CD4-positive, alpha-beta T cell treated with Interleukin-2 at 100 ng/mL for 4 hours (primary cell): Measurements from ENCODE around the gene NPM3.
"Not testable (repeated sequence)": the region's sequence is repeated elsewhere in the genome, so short reads cannot be mapped to it uniquely, and the experiment has no call there.

Experiments used
- DNase-seq: peaks from one replicate; pipeline ENCODE4 v3.0.0-alpha.2; 2020; ENCODE audit warnings: low spot score

The NPM3 gene

DNA sequence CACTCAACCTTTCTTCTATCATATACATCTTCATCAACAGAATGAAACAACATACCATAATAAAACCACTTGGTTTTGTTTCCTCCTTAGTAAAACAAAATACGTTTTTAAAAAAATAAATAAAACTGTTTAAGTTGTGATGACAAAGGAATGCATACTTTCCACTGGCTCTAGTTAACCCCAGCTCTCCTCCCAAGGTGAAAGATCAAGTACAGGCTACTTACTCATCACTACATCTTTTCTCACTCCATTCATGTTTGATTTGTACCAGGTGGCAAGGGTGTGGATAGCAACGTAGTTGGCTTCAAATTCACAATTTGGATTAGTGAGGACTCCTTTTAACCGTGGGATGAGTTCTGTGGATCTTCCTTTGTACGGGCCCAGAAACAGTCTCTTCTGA lies 20.3 kb upstream of the NPM3 start:
- DNase-seq: no peak

DNA sequence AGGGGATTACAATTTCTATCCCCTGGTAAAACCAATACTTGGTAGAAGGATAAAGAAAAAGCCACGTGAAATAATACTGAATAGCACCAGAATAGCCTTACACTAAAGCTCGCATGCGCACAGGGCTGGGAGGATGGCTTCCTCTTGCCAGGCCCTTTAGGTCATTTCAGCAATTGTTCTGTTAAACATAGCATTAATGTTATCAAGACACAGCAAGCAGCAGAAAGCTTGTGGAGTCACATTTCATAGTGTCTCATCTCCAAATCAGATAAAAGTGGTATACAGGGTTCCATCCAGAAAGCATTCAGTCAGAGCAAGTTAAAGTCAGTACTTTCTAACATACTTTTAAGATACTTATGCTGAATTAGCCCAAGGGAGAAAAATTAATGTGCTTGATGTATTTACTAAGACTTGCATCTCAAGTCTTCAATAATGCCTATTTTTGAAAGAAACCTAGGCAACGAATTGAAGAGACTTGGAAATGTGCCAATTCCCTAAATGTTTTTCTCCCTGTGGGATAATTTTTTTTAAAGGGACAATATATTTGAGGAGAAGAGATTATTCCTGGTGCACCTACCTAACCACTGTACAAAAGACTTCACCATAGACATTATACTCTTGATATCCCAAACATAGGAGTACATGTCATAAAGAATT lies 14.3 kb upstream of the NPM3 start:
- no peak for DNase-seq

DNA sequence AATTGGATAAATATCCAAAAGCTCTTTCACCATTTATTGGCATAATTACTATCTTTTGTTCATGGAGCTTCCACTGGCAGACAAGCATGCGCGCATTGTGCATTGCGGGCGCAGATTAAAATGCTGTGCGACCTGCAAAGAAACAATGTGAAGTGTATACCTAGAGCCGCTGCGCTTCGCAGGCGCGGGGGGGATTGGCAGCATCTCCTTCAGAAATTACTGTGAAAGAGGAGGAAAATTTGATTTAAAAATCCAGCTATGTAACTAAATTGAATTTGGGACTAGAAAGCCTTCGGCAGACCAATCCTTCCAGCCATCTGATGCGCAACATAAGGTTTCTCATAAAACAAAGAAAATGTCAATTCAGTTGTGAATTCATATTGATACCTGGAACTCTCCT lies 10.3 kb upstream of the NPM3 start:
- no peak for DNase-seq

DNA sequence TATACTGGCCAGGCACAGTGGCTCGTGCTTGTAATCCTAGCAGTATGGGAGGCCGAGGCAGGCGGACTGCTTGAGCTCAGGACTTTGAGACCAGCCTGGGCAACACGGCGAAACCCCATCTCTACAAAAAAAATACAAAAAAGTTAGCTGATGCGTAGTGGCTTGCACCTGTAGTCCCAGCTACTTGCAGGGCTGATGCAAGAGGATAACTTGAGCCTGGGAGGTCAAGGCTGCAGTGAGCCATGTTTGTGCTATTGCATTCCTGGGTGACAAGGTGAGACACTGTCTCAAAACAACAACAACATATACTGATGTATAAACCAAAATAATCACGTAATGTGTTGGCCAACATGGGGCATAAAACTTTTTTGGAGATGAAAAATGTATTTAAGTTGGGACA lies 6.4 kb upstream of the NPM3 start:
- no peak for DNase-seq

DNA sequence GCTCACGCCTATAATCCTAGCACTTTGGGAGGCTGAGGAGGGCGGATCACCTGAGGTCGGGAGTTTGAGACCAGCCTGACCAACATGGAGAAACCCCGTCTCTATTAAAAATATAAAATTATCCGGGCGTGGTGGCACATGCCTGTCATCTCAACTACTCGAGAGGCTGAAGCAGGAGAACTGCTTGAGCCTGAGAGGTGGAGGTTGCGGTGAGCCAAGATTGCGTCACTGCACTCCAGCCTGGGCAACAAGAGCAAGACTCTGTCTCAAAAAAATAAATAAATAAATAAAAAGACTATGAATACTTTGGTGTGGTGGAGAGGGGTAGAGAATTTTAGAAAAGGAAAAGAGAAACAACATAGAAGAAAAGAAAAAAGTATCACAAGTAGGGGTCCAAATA lies 6.0 kb upstream of the NPM3 start:
- DNase-seq: not testable (repeated sequence)

DNA sequence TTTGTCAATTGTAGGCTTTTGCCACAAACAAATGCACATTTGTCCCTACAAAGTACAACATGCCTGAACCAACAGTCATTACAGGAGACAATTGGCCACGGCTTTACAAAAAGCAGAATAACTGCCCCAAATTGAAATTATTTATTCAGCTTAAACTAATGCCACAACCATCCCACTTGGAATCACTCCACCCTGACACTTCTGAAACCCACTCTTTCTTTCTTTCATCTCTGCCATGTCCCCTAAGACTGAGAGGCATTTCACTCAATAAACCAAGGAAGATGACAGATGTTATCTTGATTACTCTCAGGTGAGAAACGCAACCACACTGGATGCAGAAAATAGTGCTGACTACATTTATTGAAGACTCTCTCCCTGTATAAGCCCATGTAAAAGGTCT lies 2.6 kb upstream of the NPM3 start:
- no peak for DNase-seq

DNA sequence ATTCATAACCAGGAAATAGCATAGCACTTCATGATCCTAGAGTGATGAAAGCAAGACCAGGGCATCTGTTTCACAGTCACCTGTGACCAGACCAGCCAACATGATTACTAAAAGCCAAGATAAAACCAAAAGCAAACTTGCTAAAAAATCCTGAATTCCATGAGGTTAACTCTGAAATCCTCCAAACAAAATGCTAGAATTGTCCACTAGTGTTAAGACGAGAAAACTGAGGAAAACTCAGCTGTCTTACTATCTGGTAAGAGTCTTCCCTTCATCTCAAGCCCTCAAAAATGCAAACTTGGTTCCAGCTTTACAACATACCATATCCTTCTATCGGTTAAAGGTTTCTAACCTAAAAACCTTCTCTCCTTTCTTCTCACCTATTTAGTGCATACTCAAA lies 1.3 kb upstream of the NPM3 start:
- DNase-seq: no peak

DNA sequence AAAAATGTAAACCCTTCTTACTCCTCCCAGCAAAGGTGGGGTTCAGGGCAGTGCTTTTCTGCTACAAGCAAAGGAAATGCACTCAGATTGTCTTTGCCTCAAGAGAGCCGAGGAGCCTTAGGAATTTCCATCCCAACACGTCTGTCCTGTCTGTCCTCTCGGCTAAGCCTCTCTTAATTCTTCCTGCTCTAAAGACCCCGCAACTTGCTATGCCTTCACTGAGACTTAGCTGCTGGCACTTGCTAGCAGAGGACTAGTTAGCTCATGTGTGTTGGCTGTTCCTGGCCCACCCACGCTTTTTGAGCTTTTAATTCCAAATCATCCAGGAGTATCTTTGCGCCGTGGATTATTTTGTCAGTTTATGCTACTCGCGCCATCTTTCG lies 481 bp upstream of the NPM3 start:
- no peak for DNase-seq

DNA sequence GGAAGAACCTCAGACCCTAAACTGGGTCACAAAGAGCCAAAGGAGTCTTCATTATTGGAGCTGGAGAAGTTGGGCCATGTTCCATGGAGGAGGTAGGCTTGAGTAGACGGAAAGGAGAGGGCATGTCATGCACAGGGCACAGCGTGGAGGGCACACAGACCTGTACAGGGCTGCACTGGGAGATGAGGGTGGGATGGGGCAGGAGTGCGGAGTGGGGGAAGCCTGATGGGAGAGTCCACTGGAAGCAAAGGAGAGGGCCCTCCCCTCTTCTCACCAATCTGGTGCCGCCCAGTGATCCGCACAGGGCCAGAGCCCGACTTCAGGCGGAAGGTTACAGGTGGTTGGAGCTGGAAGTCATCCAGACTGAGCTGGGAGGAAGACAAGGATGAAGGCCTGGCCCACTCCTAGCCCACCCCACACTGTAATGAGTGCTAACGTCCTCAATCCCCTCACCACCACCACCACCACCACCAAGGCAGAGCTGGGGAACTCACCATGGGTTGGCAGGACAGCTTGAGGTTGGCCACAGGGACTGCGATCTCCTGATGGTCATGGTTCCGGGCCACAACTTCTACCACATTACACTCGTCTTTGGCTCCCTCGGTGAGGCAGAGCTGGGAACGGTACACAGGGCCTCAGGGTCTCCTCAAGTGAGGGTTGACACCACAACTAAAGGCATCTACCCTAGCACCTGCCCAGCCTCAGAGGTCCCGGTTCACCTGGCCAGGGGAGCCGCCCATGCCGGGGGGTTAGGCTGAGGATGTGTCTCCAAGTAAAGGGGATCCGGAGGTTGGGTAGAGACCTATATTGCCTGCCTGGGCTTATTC lies 1.0 kb downstream of the NPM3 start:
- no peak for DNase-seq

DNA sequence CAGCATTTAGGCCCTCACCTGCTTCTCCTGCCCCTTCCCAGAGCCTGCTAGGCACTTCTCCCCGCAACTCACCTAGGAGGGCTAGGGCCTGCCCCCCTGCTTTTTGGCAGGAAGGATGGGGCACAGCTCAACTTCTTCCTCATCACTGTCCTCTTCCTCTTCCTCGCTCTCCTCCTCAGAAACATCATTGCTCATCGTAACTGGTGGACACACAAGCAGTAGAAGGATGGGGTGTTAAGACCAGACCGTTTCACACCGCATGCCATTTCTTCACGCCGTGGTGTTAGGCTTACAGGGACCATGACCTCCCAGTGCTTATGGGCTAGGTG lies 1.6 kb downstream of the NPM3 start:
- no peak for DNase-seq

DNA sequence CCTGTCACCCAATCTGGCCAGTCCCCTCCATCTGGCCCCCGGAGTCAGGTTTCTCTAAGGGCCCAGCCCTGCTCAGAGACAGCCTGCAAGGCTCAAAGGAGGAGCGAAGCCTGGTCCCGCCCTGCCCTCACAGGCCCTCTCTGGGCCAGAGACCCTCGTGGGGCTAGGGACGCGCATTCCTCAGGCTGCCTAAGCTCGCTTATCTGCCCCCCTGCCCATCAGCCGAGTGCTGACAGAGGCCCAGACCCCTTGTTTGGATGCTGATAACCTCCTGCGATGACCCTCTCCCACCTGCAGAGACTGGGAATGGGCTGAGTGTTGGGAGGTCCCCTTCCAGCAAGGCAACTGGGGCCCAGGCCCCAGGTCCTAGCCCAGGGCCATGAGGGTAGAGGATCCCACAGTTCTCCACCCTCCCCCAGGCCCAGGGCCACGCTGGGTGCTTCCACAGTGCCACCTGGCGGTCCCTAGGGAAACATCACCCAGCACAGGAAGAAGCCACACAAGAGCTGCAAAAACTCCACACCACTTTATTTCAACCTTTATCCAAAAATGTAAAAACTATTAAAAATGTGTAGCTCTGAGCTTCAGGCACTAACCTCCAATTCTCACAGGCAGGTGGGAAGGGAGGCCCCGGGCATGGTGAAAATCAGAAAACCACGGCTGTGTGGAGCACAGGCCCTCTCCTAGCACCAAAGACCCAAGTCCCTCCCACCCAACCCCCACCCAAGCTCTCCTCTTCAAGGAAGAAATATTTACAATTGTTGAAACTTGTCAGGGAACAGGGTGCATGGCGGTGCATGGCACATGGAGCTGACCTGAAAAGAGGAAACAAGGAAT lies 2.2 kb downstream of the NPM3 start:
- peak; percentile 74 for DNase-seq

DNA sequence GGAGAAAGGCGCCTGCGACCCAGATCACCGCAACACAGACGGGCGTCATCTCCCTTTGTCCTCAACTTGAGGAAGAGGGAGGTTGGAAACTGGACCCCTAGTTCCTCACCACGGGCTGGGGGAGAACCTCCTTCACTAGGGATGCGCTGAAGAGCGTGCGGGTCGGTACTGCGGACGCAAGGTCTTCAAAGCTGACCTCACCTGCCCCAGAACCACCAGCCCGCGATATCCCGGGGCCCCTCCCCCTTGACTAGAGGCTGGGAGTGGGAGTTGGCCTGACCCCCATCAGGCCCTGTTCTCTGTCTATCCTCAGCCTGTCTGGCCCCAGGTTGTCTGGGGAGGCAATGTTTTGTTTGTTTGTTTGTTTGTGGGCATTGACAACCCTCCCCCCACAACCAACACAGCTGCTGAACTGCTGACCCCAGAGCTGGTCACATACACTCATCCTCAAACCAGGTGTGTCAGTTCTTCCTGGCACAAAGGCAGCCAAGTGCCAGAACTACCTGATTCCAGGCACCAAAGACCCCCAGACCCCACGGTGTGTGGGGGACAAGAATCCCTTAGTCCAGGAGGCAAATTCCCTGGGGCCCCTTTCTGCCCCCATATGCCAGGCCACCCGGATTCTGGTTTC lies 2.9 kb downstream of the NPM3 start:
- DNase-seq: no peak

DNA sequence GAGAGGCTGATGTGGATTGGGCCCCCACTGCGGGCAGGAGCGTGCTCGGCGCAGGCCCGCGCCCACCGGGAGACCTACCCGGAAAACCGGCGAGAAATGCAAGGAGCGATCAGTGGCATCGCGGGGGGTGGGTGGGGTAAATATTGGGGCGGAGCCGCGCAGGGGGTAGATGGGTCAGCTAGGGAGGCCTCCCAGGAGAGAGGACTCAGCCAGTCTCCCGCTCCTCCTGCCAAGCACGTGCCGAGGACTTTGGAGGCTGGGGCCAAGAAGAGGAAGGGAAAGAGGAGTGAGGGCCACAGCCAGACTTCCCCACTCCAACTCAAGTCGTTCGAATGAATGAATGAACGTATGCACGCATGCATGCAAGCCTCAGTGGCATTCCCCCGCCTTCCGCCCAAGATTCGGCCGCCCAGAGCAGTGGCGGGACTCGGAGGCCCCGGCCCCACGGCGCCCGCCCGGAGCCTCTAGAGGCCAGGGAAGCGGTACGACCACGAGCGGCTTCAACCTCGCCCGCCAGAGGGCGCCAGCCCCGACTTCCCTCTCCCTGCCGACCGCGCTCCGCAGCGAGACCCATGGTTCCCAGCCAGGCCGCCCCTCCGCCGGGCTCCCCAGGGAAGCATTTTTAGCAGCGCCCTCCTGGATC lies 3.6 kb downstream of the NPM3 start:
- DNase-seq: peak; percentile 81

DNA sequence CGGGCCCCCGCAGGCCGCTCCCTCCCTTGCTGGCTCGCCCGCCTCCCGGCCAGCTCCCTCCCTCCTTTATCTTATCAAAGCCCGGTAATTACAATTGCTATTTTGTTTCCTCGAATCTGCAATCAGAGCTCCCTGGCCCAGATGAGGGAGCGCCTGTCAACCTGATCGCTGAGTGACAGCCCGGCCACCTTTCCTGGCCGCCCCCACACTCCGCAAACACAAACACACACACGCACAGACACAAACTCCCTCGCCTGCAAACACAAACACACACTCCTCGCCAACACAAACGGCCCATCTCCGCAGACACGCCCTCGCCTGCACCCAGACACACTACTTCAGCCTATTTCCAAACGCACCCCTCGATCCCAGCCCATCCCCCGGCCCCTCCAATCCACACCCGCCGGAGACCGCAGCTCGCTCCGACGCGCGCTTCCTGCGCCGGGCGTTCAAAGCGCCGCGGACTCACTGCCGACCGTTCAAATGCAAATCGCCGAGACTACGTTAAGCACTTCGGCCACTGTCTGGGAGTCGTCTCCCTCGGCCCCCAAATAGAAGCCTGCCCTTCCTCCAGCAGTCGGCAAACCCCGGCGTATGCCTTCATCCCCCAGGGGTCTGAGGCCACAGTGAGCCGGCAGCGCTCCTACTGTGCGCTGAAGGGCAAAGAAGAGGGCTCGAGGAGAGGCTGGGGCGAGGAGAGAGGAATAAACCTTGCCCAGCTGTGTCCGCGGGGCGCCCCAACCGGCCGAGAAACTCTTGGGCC lies 4.3 kb downstream of the NPM3 start:
- no peak for DNase-seq

DNA sequence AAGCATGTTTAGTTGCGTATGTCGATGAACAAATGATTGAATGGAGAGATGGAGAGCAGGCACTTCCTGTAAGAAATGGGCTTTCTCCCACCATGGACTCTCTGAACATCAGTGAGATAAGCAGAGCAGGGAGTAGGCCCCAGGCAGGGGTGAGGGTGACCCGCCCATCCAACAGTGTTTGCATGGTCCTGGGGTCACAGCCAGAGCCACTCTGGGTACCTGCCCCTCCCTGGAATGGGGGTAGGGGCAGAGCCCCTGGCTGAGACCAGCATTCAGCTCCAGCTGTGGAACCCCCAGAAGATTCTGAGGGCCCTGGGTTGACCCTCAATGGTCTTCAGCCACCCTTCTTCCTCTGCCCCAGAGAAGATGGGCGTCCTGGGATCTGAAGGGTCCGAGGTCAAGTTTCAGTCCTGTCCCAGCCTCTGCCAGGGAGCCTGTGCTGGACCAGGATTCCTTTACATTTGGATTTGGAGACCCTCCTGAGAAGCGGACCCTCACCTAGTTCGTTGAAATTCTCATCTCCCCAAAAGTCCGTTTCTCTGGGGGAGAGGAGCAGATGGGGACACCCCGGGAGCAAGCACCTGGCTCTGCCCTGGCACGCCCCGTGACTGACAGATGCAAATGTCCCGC lies 5.0 kb downstream of the NPM3 start:
- DNase-seq: no peak

DNA sequence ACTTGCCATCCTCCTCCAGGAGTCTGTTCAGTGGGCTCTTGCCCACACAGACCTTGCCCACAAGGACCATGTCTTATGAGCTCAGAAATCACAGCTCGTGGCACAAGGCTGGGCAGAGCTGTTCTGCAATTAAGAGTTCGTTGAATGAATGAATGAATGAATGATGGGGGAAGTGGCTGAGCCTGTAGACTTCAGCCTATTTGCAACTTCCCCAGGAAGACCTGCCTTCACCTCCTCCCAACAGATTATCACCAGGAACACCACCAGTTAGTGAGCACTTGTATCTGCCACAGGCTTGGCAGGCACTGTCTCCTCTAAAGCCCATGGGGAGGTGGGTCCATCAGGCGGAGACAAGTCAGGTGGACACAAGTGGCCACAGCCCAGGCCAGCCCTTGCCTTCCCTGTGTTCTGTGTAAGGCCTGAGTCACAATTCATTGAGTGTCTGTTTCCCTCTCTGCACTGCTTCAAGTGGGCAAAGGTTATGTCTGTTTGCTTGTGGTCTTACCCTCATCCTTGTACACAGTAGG lies 5.6 kb downstream of the NPM3 start:
- no peak for DNase-seq

DNA sequence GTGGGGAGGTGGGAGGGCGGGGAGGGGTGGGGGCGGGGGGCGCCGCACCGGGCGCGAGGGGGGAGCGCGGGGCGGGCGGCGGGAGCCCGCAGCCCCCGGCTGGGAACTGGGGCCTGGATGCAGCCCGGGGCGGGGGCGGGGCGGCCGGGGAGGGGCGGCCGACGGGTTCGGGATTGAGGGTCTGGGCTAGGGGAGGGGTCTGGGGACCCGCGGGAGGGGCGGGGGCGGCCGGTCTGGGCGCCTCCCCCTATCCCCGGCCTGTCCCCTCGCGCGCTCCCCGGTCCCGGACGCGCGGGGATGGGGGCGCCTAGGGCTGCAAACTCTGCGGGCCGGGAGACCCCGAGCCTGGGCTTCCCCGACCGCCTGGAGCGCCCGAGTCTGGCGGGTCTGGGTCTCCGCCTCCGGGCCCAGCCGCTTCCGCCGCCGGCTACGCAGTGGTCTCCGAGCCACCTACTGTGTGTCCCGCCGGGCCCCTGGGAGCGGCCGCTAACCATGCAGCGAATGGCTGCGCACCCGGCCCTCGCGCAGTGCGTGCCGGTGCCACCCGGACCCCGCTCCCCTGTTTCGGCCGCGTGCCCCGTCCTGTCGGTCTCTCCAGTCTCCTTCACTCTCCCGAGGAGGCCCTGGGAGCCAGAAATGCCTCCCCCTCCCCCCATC lies 7.0 kb downstream of the NPM3 start:
- DNase-seq: no peak

DNA sequence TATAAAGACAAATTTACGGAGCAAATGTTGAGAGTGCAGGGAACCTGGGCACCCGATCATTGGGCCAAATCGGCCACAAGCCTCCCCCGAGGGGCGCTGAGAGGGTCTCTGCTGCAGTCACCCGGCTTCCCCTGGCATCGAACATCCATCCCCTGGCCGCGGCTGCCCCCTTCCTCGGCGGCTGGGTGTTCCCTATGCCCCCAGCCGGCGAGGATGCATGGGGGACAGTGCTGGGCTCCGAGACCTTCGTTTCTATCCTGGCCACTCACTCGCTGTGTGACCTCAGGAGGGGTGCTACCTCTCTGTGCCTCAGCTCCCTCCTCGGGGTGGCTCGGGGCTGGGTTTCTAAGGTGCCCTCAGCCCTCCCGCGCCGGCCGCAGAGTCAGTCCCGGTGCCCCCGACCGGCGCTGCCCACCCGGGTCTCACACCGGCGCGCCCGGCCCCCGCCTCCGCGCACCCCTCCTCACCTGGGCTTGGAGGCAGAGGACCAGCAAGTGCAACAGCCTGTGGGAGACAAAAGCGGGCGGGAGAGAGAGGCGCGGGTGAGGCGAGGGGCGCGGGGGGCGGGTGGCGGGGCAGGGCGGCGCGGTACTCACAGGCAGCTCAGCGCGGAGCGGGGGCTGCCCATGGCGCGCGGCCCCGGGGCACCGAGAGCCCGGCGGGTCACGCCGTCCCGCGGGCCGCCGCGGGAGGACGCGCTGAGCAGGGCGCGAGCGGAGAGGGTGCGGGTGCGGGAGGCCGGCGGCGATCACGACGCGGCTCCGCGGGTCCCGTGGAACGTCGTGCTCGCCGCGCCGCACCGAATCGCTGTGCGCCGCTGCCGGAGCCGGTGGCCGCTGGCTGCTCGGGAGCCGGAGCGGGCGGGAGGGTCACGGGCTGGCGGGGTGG lies 7.7 kb downstream of the NPM3 start, which contains the start of gene FGF8:
Gene FGF8, minus strand, starts transcription at position 842 of the 888 bp plus-strand sequence. Its CDS starts 214 bp downstream, at position 628.
- no peak for DNase-seq
